Adrenal gland (tissue), 12 donors: ENCODE measurements around the gene GHDC. TPM values are rescaled to one million over a fixed set of nuclear protein-coding genes. Genes with fewer than 3 reads are reported as not detected.
"Not testable (repeated sequence)": the region's sequence is repeated elsewhere in the genome, so short reads cannot be mapped to it uniquely, and the experiment has no call there.

ENCODE experiments used
- DNase-seq, 7 donors: peaks; one replicate each; pipeline ENCODE4 v3.0.0-alpha.2; 2019 to 2020
- H3K27ac ChIP-seq, 5 donors: fragments of 200-600 bp; sonication (generic) in 4 of 5; 1 replicate in 3 of 5; 2 replicates in 2 of 5; pipeline versions ENCODE4 v1.5.1 to v1.8.0; 2016 to 2020; ENCODE audit warnings: mild to moderate bottlenecking in 1 of 5
- H3K27me3 ChIP-seq: fragments of 200-600 bp; 2 replicates; pipeline ENCODE4 v1.8.0; 2021
- H3K36me3 ChIP-seq, 2 donors: fragments of 200-600 bp; replicated peaks in 1 of 2; 1 replicate in 1 of 2; 2 replicates in 1 of 2; pipeline versions ENCODE4 v1.5.1 to v1.8.0; 2018 to 2022
- H3K4me1 ChIP-seq, 2 donors: fragments of 200-600 bp; replicated peaks in 1 of 2; 1 replicate in 1 of 2; 2 replicates in 1 of 2; pipeline versions ENCODE4 v1.5.1 to v1.8.0; 2018 to 2021
- H3K4me3 ChIP-seq, 4 donors: fragments of 200-600 bp; sonication (generic) in 3 of 4; one replicate each; pipeline ENCODE4 v1.5.1; 2016 to 2018
- H3K9me3 ChIP-seq, 3 donors: fragments of 200-600 bp; sonication (generic) in 1 of 3; replicated peaks in 1 of 3; 1 replicate in 2 of 3; 2 replicates in 1 of 3; pipeline versions ENCODE4 v1.5.1 to v1.8.0; 2016 to 2021
- POLR2A ChIP-seq, 2 donors: fragments of 450-650 bp; IDR thresholded peaks; one replicate each; pipeline ENCODE4 v1.6.1; 2017; ENCODE audit warnings: antibody characterized with exemption in 2 of 2, mild to moderate bottlenecking in 2 of 2, moderate library complexity in 1 of 2
- WGBS, 4 donors: extraction: QIAGEN DNeasy Blood & Tissue Kit in 2 of 4; methylation state at CpG; one replicate each; pipeline versions ENCODE4 v1.1.5 to v1.1.7; 2013 to 2017; 5-methylcytosine and 5-hydroxymethylcytosine counted together
- intact Hi-C, 2 donors: fragments of 100-400 bp; cut with DNase I; formaldehyde crosslinking; loops; one replicate each; pipeline versions ENCODE4 v1.14.1 to v1.15.0; 2022 to 2023
- polyA plus RNA-seq, 3 donors: library from polyadenylated mRNA; stranded (reverse); fragments of 200-250 nt in 2 of 3; fragments of 350-450 nt in 1 of 3; fragmentation: Illumina TruSeq in 1 of 3; extraction: RNeasy Lipid Tissue Mini Kit (QIAGEN cat#74804) in 1 of 3; gene quantifications; one replicate each; pipeline ENCODE4 v1.2.3, GENCODE V29; 2013 to 2014
- total RNA-seq, 9 donors: library from RNA; depleted of rRNA in 4 of 9; stranded (reverse); fragments of >200 nt in 4 of 9; fragments of 120-200 nt in 1 of 9; fragmentation: NEBNext Ultra II Directional in 1 of 9; extraction: Animal tissue kit (Norgen Biotek cat#: 25700) in 1 of 9; gene quantifications; one replicate each; pipeline versions ENCODE4 v1.1.0 to v1.2.4, GENCODE V29; 2013 to 2023
- TF ChIP-seq, protein P1 (sequence below), 6 experiments: fragments of 450-650 bp in 4 of 6; fragments of 200-600 bp in 2 of 6; sonication (generic) in 1 of 6; IDR thresholded peaks; 1 replicate in 5 of 6; 2 replicates in 1 of 6; pipeline versions ENCODE4 v1.5.1 to v1.8.0; 2016 to 2021; ENCODE audit warnings: antibody characterized with exemption in 6 of 6, mild to moderate bottlenecking in 2 of 6, moderate library complexity in 1 of 6
- donor health status: healthy with polysubstance abuse.
- donor health status: Bipolar disorder and iron deficiency.
- donor health status: DM: yes; HTN: yes; CAD: no.
- donor health status: DM: no; HTN: no; CAD: no.
- donor health status: DM: no; HTN: no; CAD: no.
- donor health status: DM: yes; HTN: yes; CAD: no.

The GHDC gene
- total and polyA plus RNA-seq, 12 donors, result 10.5 to 344 (median 58.5) TPM

GRCh38 chr17:42190491-42191274, 3.6 kb downstream of the GHDC start:
- Histone ChIP-seq H3K4me3 (no peak overlapping the region), H3K27me3 (no peaks in the 10 kb centered on the region), H3K27ac (no peak overlapping the region), H3K4me1 (peaks cover 20 to 41% of the 10 kb centered on the region in 2 donors), H3K9me3 (no peaks in the 10 kb centered on the region), H3K36me3 (no peaks in the 10 kb centered on the region)
- 84 to 91% (median 89%) methylated on average over 5 to 17 of the region's 17 CpGs for WGBS, 4 donors
- intact Hi-C loops, result no loop called here
- no peak for TF ChIP-seq POLR2A (IDR thresholded peaks at IDR 0.05)
- TF ChIP-seq, protein P1, sequence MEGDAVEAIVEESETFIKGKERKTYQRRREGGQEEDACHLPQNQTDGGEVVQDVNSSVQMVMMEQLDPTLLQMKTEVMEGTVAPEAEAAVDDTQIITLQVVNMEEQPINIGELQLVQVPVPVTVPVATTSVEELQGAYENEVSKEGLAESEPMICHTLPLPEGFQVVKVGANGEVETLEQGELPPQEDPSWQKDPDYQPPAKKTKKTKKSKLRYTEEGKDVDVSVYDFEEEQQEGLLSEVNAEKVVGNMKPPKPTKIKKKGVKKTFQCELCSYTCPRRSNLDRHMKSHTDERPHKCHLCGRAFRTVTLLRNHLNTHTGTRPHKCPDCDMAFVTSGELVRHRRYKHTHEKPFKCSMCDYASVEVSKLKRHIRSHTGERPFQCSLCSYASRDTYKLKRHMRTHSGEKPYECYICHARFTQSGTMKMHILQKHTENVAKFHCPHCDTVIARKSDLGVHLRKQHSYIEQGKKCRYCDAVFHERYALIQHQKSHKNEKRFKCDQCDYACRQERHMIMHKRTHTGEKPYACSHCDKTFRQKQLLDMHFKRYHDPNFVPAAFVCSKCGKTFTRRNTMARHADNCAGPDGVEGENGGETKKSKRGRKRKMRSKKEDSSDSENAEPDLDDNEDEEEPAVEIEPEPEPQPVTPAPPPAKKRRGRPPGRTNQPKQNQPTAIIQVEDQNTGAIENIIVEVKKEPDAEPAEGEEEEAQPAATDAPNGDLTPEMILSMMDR (IDR thresholded peaks at IDR 0.05), result no peak
- no peak for DNase-seq

GRCh38 chr17:42189651-42189965, 4.7 kb downstream of the GHDC start:
- WGBS, 4 donors, result 42 to 80% (median 50%) methylated on average over 10 to 11 of the region's 11 CpGs

GRCh38 chr17:42188749-42189650, 5.3 kb downstream of the GHDC start:
- Histone ChIP-seq H3K27me3 (no peaks in the 10 kb centered on the region), H3K4me1 (peaks cover 21 to 42% of the 10 kb centered on the region in 2 donors), H3K36me3 (no peaks in the 10 kb centered on the region), H3K4me3 (no peak overlapping the region), H3K27ac (peak overlapping the region in 4 of 5 donors; percentile 6 to 55 (median 36)), H3K9me3 (no peaks in the 10 kb centered on the region)
- intact Hi-C loops, result no loop called here
- DNase-seq, result peak in 6 of 7 donors; percentile 45 to 75 (median 66)
- TF ChIP-seq, protein P1 (IDR thresholded peaks at IDR 0.05), result no peak
- no peak for TF ChIP-seq POLR2A (IDR thresholded peaks at IDR 0.05)
- WGBS, 4 donors, result 59 to 73% (median 65%) methylated on average over 17 to 19 of the region's 19 CpGs

More at GRCh38 chr17:42189651-42189965, 4.7 kb downstream of the GHDC start:
- no peaks in the 10 kb centered on the region for H3K27me3 ChIP-seq
- intact Hi-C loops, result no loop called here
- H3K4me1 ChIP-seq, result peaks cover 19 to 42% of the 10 kb centered on the region in 2 donors
- H3K27ac ChIP-seq, result peak overlapping the region in 4 of 5 donors; percentile 6 to 55 (median 36)
- DNase-seq, result no peak
- TF ChIP-seq, protein P1 (IDR thresholded peaks at IDR 0.05), result no peak
- no peak overlapping the region for H3K4me3 ChIP-seq
- H3K36me3 ChIP-seq, result no peaks in the 10 kb centered on the region
- no peaks in the 10 kb centered on the region for H3K9me3 ChIP-seq

DNA sequence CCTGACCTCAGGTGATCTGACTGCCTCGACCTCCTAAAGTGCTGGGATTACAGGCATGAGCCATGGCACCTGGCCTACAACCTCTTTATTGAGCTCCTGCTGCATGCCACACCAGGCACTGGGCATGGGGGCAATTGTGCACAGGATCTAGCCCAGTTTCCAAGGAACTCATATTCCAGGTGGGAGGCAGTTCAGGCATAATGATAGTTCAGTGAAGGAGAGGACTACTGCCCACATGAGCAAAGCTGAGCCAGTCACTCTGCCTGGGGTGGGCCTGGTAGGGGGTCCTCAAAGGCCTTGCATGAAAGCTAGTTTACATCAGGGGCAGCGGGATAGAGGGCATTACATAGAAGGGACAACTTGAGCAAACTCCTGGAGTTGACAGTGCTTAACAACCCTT, 6.5 kb downstream of the GHDC start:
- TF ChIP-seq POLR2A (IDR thresholded peaks at IDR 0.05), result no peak
- TF ChIP-seq, protein P1 (IDR thresholded peaks at IDR 0.05), result no peak
- H3K4me3 ChIP-seq, result no peak overlapping the region
- no peak overlapping the region for H3K27ac ChIP-seq
- no peak for DNase-seq
- peaks cover 9 to 43% of the 10 kb centered on the region in 2 donors for H3K4me1 ChIP-seq
- 79 to 100% (median 84%) methylated on average over 1 to 2 of the region's 2 CpGs for WGBS, 4 donors
- intact Hi-C loops, result no loop called here
- no peaks in the 10 kb centered on the region for H3K9me3 ChIP-seq
- no peaks in the 10 kb centered on the region for H3K27me3 ChIP-seq
- no peaks in the 10 kb centered on the region for H3K36me3 ChIP-seq

DNA sequence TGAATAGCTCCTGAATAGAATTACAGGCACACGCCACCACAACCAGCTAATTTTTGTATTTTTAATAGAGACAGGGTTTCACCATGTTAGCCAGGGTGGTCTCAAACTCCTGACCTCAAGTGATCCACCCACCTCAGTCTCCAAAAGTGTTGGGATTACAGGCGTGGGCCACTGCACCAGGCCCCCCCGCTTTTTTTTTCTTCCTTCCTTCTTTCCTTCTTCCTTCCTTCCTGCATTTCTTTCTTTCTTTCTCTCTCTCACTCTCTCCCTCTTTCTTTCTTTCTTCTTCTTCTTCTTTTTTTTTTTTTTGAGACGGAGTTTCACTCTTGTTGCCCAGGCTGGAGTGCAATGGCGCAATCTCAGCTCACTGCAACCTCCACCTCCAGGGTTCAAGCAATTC, 8.1 kb downstream of the GHDC start:
- WGBS, 4 donors, result 81 to 90% (median 87%) methylated on average over 5 of the region's 5 CpGs
- peaks cover 5 to 37% of the 10 kb centered on the region in 2 donors for H3K4me1 ChIP-seq
- H3K9me3 ChIP-seq, H3K27me3 ChIP-seq, intact Hi-C loops, H3K36me3 ChIP-seq, DNase-seq, H3K27ac ChIP-seq, H3K4me3 ChIP-seq: not testable (repeated sequence)
